Activated CD4-positive, alpha-beta memory T cell treated with anti-CD3 and anti-CD28 coated beads for 36 hours (primary cell): ENCODE measurements around the gene PRRT1B. TPM values are rescaled to one million over a fixed set of nuclear protein-coding genes. Genes with fewer than 3 reads are reported as not detected.
"Not testable (repeated sequence)": the region's sequence is repeated elsewhere in the genome, so short reads cannot be mapped to it uniquely, and the experiment has no call there.

Source experiments
- CTCF ChIA-PET: fragments of 350-600 bp; sonication (Branson Sonifier 250); formaldehyde crosslinking; loops from one replicate; lab custom pipeline; 2021; ENCODE audit warnings: antibody characterized with exemption, inconsistent platforms; lab: Charles Lee
- POLR2A ChIA-PET: fragments of 350-600 bp; sonication (Branson Sonifier 250); formaldehyde crosslinking; loops from one replicate; lab custom pipeline; 2021; ENCODE audit warnings: antibody characterized with exemption; lab: Charles Lee
- DNase-seq: peaks from one replicate; pipeline ENCODE4 v3.0.0-alpha.2; 2020
- H3K27ac Mint-ChIP-seq: one replicate; pipeline ENCODE4 v1.8.0; 2021; ENCODE audit warnings: mixed read lengths
- H3K27me3 Mint-ChIP-seq: one replicate; pipeline ENCODE4 v1.8.0; 2021; ENCODE audit warnings: mixed read lengths
- H3K36me3 Mint-ChIP-seq: one replicate; pipeline ENCODE4 v1.8.0; 2021; ENCODE audit warnings: mixed read lengths
- H3K4me1 Mint-ChIP-seq: one replicate; pipeline ENCODE4 v1.8.0; 2021; ENCODE audit warnings: low read depth, mixed read lengths
- H3K4me3 Mint-ChIP-seq: one replicate; pipeline ENCODE4 v1.8.0; 2021; ENCODE audit warnings: mild to moderate bottlenecking, mixed read lengths
- H3K9me3 Mint-ChIP-seq: one replicate; pipeline ENCODE4 v1.8.0; 2021; ENCODE audit warnings: mixed read lengths
- intact Hi-C: fragments of 100-400 bp; cut with micrococcal nuclease; formaldehyde crosslinking; loops from one replicate; pipeline ENCODE4 v1.15.1; 2023
- total RNA-seq, 2 experiments: library from RNA; stranded (reverse); gene quantifications; one replicate each; pipeline ENCODE4 v1.2.3, GENCODE V29; 2021

PRRT1B gene
- total RNA-seq, 2 experiments from 2014 or later, result not detected

GRCh38 chr9:131511416-131511815 lies 33.9 kb upstream of the PRRT1B start:
- Mint-ChIP-seq H3K4me3 (no peak overlapping the region), H3K27me3 (no peaks in the 10 kb centered on the region), H3K27ac (no peak overlapping the region), H3K9me3 (no peaks in the 10 kb centered on the region), H3K36me3 (peaks cover 33% of the 10 kb centered on the region), H3K4me1 (no peaks in the 10 kb centered on the region)
- intact Hi-C loops, result no loop called here
- ChIA-PET POLR2A (no interaction called here), CTCF (interaction anchor here (1.3 kb wide), 1 partner anchor 34 kb away, joined by 3 read pairs; no protein-coding TSS in a partner anchor)
- no peak for DNase-seq

GRCh38 chr9:131511880-131512279 lies 33.4 kb upstream of the PRRT1B start:
- no peaks in the 10 kb centered on the region for H3K4me1 Mint-ChIP-seq
- no peak overlapping the region for H3K4me3 Mint-ChIP-seq
- CTCF ChIA-PET, result interaction anchor here (1.3 kb wide), 1 partner anchor 34 kb away, joined by 3 read pairs; no protein-coding TSS in a partner anchor
- no peak for DNase-seq
- peaks cover 31% of the 10 kb centered on the region for H3K36me3 Mint-ChIP-seq
- H3K27ac Mint-ChIP-seq, result no peak overlapping the region
- no peaks in the 10 kb centered on the region for H3K9me3 Mint-ChIP-seq
- POLR2A ChIA-PET, result no interaction called here
- intact Hi-C loops, result no loop called here
- no peaks in the 10 kb centered on the region for H3K27me3 Mint-ChIP-seq

- H3K4me3 Mint-ChIP-seq, result no peak overlapping the region
- peaks cover 39% of the 10 kb centered on the region for H3K36me3 Mint-ChIP-seq
- no peak for DNase-seq
- ChIA-PET CTCF (no interaction called here), POLR2A (no interaction called here)
- no peaks in the 10 kb centered on the region for H3K27me3 Mint-ChIP-seq
- H3K9me3 Mint-ChIP-seq, result no peaks in the 10 kb centered on the region
- intact Hi-C loops, result no loop called here
- no peaks in the 10 kb centered on the region for H3K4me1 Mint-ChIP-seq
- no peak overlapping the region for H3K27ac Mint-ChIP-seq
Measured at GRCh38 chr9:131513177-131513576, 32.1 kb upstream of the PRRT1B start.

- intact Hi-C loops, H3K4me1 Mint-ChIP-seq, H3K9me3 Mint-ChIP-seq, POLR2A ChIA-PET, CTCF ChIA-PET, H3K27me3 Mint-ChIP-seq, H3K4me3 Mint-ChIP-seq, H3K27ac Mint-ChIP-seq, DNase-seq: not testable (repeated sequence)
- H3K36me3 Mint-ChIP-seq, result peaks cover 46% of the 10 kb centered on the region
Measured at GRCh38 chr9:131515559-131516031, 29.7 kb upstream of the PRRT1B start.

- no peaks in the 10 kb centered on the region for H3K9me3 Mint-ChIP-seq
- no peak for DNase-seq
- intact Hi-C loops, result no loop called here
- H3K4me1 Mint-ChIP-seq, result no peaks in the 10 kb centered on the region
- CTCF ChIA-PET, result no interaction called here
- H3K27ac Mint-ChIP-seq, result no peak overlapping the region
- POLR2A ChIA-PET, result no interaction called here
- peaks cover 43% of the 10 kb centered on the region for H3K36me3 Mint-ChIP-seq
- no peaks in the 10 kb centered on the region for H3K27me3 Mint-ChIP-seq
- H3K4me3 Mint-ChIP-seq, result no peak overlapping the region
Measured at GRCh38 chr9:131516100-131516499, 29.2 kb upstream of the PRRT1B start.

- H3K4me1 Mint-ChIP-seq, result no peaks in the 10 kb centered on the region
- H3K27ac Mint-ChIP-seq, result no peak overlapping the region
- no peak overlapping the region for H3K4me3 Mint-ChIP-seq
- H3K36me3 Mint-ChIP-seq, result peaks cover 36% of the 10 kb centered on the region
- CTCF ChIA-PET, result interaction anchor here (0.7 kb wide), 1 partner anchor 9 kb away, joined by 4 read pairs; no protein-coding TSS in a partner anchor
- intact Hi-C loops, result no loop called here
- POLR2A ChIA-PET, result no interaction called here
- no peaks in the 10 kb centered on the region for H3K9me3 Mint-ChIP-seq
- no peaks in the 10 kb centered on the region for H3K27me3 Mint-ChIP-seq
- DNase-seq, result no peak
Measured at GRCh38 chr9:131516930-131517329, 28.4 kb upstream of the PRRT1B start.

GRCh38 chr9:131517761-131518190 lies 27.5 kb upstream of the PRRT1B start:
- no peak overlapping the region for H3K4me3 Mint-ChIP-seq
- H3K9me3 Mint-ChIP-seq, result no peaks in the 10 kb centered on the region
- H3K36me3 Mint-ChIP-seq, result peaks cover 35% of the 10 kb centered on the region
- intact Hi-C loops, result no loop called here
- no peaks in the 10 kb centered on the region for H3K4me1 Mint-ChIP-seq
- no peaks in the 10 kb centered on the region for H3K27me3 Mint-ChIP-seq
- no peak for DNase-seq
- POLR2A ChIA-PET, result no interaction called here
- CTCF ChIA-PET, result no interaction called here
- no peak overlapping the region for H3K27ac Mint-ChIP-seq

GRCh38 chr9:131518553-131518952 lies 26.8 kb upstream of the PRRT1B start:
- ChIA-PET POLR2A (no interaction called here), CTCF (no interaction called here)
- H3K4me1 Mint-ChIP-seq, result no peaks in the 10 kb centered on the region
- no peak overlapping the region for H3K27ac Mint-ChIP-seq
- H3K27me3 Mint-ChIP-seq, result no peaks in the 10 kb centered on the region
- H3K9me3 Mint-ChIP-seq, result no peaks in the 10 kb centered on the region
- DNase-seq, result no peak
- peaks cover 37% of the 10 kb centered on the region for H3K36me3 Mint-ChIP-seq
- H3K4me3 Mint-ChIP-seq, result no peak overlapping the region
- intact Hi-C loops, result no loop called here

- H3K4me3 Mint-ChIP-seq, result no peak overlapping the region
- H3K27me3 Mint-ChIP-seq, result no peaks in the 10 kb centered on the region
- ChIA-PET CTCF (no interaction called here), POLR2A (no interaction called here)
- DNase-seq, result no peak
- H3K36me3 Mint-ChIP-seq, result peaks cover 42% of the 10 kb centered on the region
- intact Hi-C loops, result no loop called here
- H3K9me3 Mint-ChIP-seq, result no peaks in the 10 kb centered on the region
- H3K4me1 Mint-ChIP-seq, result peaks cover 6% of the 10 kb centered on the region
- no peak overlapping the region for H3K27ac Mint-ChIP-seq
Measured at GRCh38 chr9:131520503-131520902, 24.8 kb upstream of the PRRT1B start.

- H3K4me1 Mint-ChIP-seq, result peaks cover 6% of the 10 kb centered on the region
- H3K4me3 Mint-ChIP-seq, result no peak overlapping the region
- CTCF ChIA-PET, result no interaction called here
- DNase-seq, result no peak
- POLR2A ChIA-PET, result no interaction called here
- H3K27ac Mint-ChIP-seq, result no peak overlapping the region
- no peaks in the 10 kb centered on the region for H3K9me3 Mint-ChIP-seq
- intact Hi-C loops, result no loop called here
- H3K36me3 Mint-ChIP-seq, result peaks cover 43% of the 10 kb centered on the region
- H3K27me3 Mint-ChIP-seq, result no peaks in the 10 kb centered on the region
Measured at GRCh38 chr9:131521203-131521602, 24.1 kb upstream of the PRRT1B start.

GRCh38 chr9:131521822-131522221 lies 23.5 kb upstream of the PRRT1B start:
- Mint-ChIP-seq H3K27ac (no peak overlapping the region), H3K36me3 (peaks cover 49% of the 10 kb centered on the region), H3K27me3 (no peaks in the 10 kb centered on the region)

GRCh38 chr9:131522257-131523085 lies 22.9 kb upstream of the PRRT1B start:
- no peaks in the 10 kb centered on the region for H3K27me3 Mint-ChIP-seq
- H3K4me1 Mint-ChIP-seq, result peaks cover 6% of the 10 kb centered on the region
- intact Hi-C loops, result no loop called here
- H3K27ac Mint-ChIP-seq, result no peak overlapping the region
- H3K36me3 Mint-ChIP-seq, result peaks cover 48% of the 10 kb centered on the region
- ChIA-PET CTCF (no interaction called here), POLR2A (no interaction called here)
- no peak for DNase-seq
- H3K4me3 Mint-ChIP-seq, result no peak overlapping the region
- no peaks in the 10 kb centered on the region for H3K9me3 Mint-ChIP-seq

More at GRCh38 chr9:131521822-131522221, 23.5 kb upstream of the PRRT1B start:
- H3K4me1 Mint-ChIP-seq, result peaks cover 6% of the 10 kb centered on the region
- no peak for DNase-seq
- intact Hi-C loops, result no loop called here
- ChIA-PET CTCF (no interaction called here), POLR2A (no interaction called here)
- no peak overlapping the region for H3K4me3 Mint-ChIP-seq
- no peaks in the 10 kb centered on the region for H3K9me3 Mint-ChIP-seq

GRCh38 chr9:131523086-131523388 lies 22.3 kb upstream of the PRRT1B start:
- CTCF ChIA-PET, result no interaction called here
- intact Hi-C loops, result no loop called here
- Mint-ChIP-seq H3K27me3 (no peaks in the 10 kb centered on the region), H3K27ac (no peak overlapping the region), H3K9me3 (no peaks in the 10 kb centered on the region), H3K36me3 (peaks cover 44% of the 10 kb centered on the region), H3K4me3 (no peak overlapping the region), H3K4me1 (peaks cover 6% of the 10 kb centered on the region)
- no peak for DNase-seq
- POLR2A ChIA-PET, result interaction anchor here (0.6 kb wide), 1 partner anchor 130 kb away, joined by 5 read pairs; no protein-coding TSS in a partner anchor
